HG03175 (cell line): Measurements from ENCODE around the gene WDR70.
"Not testable (repeated sequence)": the region's sequence is repeated elsewhere in the genome, so short reads cannot be mapped to it uniquely, and the experiment has no call there.

Source experiments
- ATAC-seq: cut with Tn5 transposase; IDR thresholded peaks from one replicate; pipeline ENCODE4 v1.9.1; 2021; ENCODE audit warnings: mild to moderate bottlenecking, moderate library complexity; ENCODE audit not compliant: unreplicated experiment

The WDR70 gene

DNA sequence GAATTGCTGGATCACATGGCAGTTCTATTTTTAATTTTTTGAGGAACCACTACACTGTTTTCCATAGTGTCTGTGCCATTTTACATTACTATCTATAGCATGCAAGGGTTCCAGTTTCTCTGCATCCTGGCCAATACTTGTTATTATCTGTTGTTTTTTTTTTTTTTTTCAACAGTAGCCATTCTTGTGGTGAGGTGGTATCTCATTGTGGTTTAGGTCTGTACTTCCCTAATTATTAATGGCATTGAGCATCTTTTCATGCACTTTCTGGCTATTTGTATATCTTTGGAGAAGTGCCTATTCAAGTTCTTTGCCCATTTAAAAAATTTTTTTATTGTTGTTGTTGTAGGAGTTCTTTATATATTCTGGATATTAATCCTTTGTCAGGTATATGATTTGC, 363.0 kb downstream of the WDR70 start:
- no peak for ATAC-seq

GRCh38 chr5:37751227-37751626, 372.1 kb downstream of the WDR70 start:
- no peak for ATAC-seq

- no peak for ATAC-seq
These were observed 375.9 kb downstream of the WDR70 start for GRCh38 chr5:37754976-37755375.

DNA sequence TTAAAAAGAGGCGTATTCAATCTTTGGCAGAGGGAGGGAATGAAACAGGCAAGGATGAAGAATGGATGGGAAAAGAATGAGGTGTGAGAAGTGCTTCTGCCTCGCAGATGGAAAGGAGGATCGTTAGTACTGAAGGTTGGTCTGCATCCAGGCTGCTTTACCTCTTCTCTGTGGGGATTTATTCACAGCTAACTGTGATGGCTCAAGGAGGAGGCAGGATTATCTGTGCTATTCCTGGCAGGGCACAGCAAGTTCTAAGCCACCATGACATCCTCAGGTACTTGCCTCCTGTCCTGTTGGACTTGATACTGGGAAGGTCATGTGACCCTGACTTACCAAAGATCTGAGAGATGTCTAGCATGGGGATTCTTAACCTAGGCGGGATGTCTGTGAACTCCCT, 376.5 kb downstream of the WDR70 start:
- ATAC-seq = no peak

DNA sequence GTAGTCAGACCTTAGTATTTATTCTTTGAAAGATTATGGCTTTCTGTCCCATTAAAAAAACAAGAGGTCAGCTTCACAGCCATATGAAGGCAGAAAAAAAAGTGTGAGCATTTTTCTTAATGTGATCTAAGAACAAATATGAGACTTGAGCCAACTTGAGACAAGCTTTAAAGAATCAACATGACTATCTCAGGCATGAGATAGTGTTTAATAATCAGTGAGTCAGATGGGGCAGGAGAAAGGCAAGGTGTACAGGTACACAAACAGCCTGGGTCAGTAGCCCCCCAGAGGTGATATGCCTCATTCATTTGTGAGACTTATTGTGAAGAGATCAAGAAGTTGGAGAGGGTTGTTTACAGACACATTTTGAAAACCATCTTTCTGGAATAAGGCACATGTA, 377.1 kb downstream of the WDR70 start:
- no peak for ATAC-seq

GRCh38 chr5:37757980-37758582, 379.0 kb downstream of the WDR70 start:
- ATAC-seq = no peak

GRCh38 chr5:37767251-37767650, 388.1 kb downstream of the WDR70 start:
- ATAC-seq = no peak

DNA sequence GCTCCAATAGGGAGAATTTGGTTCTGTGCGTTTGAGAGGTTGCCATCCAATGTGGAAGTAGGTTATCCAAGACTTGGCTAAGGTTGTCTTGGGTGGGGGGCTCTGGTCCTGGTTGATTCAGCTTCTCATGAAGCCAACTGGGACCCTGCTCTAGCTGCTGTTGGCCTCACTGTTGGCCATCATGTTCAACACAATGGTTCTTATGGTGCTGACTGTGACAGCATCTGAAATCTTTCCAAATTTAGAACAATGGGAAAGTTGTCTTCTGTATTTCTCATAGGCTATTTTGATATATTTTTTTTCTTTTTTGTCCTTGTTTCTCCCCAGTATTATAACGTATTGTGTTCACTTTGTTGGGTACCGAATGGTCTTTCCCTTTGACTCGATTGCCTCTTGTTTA, 388.8 kb downstream of the WDR70 start:
- ATAC-seq = no peak

- ATAC-seq = no peak
These were observed 389.3 kb downstream of the WDR70 start for GRCh38 chr5:37768371-37768770.

DNA sequence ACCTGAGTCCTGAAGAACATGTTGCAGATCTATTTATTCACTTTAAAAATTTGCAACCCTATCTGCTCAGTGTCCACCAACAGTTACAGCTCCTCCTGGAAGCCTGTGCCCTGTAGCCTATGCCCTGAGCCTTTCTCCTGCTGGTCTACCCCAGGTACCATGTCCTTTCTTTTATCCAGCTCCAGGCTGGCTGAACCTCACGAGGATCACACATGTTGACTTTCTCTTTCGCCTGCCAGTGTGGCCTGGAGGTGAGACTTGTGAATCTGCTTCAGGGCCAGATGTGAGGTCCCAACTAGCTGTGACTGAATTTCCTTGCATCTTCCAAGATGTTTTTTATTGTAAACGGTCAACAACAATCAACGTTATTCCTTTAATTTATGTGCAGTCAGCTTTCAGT, 390.0 kb downstream of the WDR70 start:
- ATAC-seq = no peak

GRCh38 chr5:37769840-37770239, 390.7 kb downstream of the WDR70 start:
- ATAC-seq = no peak

DNA sequence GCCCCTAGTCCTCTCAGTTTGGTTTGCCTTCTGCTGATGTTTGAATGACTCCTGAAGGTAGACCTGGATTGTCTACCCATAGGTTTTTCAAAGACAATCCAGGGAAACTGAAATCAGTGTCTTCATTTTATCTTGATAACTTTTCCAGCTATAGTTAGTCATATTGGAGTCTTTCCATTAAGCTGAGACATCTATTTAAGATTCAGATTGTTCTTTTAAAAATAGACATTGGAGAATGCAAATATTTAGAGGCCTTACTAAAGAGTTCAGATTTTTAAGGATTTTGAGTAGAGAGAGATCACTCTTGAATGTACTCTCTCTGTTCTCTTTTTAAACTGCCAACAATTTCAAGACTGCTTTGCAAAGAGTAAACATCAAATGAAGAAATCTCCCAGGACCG, 391.7 kb downstream of the WDR70 start:
- ATAC-seq = no peak

GRCh38 chr5:37771203-37771611, 392.1 kb downstream of the WDR70 start:
- ATAC-seq = no peak

DNA sequence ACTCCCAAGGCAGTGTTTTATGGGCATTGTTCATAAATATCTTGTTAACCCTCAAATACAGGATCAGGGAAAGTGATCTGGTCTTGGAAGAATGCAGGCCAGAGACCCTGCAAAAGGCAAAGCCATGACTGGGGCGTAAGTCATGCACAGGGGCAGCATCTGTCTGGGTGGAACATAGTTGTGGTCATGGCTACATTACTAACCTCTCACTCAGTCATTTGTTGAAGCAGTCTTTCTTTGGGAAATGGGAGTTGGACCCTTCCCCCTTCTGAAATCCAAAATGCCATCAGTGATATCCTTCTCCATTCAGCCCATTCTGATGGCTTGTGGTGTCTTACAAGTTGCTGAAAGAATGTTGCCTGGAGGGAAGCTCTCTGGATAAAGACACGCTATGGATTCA, 392.6 kb downstream of the WDR70 start:
- ATAC-seq = no peak

DNA sequence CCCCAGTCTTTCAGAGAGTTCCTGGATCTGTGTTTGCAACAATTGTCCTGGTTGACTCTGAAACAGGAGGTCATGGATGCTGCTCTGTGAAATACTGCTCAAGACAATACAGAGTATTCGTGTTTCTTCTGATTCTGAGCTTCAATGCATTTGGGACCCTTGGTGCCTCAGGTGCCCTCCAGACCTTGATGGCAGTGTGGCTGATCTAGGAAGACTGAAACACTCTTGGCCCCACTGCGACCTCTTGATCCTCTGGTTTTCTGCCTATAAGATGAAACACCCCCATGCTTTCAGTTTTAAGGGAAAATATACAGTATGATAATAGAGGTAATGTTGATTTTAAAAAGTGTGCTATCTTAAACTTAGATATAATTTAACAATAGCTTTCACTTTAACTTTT, 393.1 kb downstream of the WDR70 start:
- no peak for ATAC-seq

DNA sequence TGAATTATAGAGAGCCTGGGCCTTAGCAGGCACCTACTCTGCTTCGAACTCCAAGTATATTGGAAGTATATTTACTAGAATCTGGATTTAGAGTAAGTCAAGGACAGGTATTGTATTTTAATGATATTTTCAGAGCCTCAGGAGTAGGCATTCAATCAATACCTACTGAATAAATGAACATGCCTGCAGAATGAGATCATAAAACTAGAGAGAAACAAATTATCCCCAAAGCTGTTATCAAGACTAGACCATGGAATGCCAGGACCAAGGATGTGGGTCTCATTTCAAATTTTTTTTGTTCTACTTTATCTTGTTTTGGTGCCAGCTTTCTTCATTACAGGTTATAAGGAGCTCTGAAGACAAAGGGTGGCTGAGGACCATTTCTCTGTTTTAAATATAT, 394.7 kb downstream of the WDR70 start:
- no peak for ATAC-seq

GRCh38 chr5:37774912-37775483, 395.9 kb downstream of the WDR70 start:
- no peak for ATAC-seq

DNA sequence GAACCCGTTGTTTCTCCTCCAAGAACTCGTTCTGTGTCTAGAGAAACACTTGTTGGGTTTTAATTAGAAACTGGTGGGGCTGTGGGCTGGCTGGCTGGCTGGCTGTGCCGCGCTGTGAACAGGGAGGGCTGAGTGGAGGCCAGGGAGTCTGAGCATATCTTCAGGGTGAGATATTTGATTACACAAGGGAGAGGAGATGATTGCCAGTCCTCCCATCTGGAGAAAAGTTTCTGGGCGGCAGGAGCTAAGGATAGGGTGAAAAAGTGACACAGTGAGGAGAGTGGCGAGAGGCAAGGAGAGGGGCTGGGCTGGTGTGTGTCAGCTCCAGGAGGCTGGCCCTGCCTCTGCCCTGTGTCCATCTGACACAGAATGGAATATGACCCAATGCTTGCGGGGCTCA, 397.7 kb downstream of the WDR70 start:
- no peak for ATAC-seq

- no peak for ATAC-seq
These were observed 398.5 kb downstream of the WDR70 start for GRCh38 chr5:37777432-37778130.

DNA sequence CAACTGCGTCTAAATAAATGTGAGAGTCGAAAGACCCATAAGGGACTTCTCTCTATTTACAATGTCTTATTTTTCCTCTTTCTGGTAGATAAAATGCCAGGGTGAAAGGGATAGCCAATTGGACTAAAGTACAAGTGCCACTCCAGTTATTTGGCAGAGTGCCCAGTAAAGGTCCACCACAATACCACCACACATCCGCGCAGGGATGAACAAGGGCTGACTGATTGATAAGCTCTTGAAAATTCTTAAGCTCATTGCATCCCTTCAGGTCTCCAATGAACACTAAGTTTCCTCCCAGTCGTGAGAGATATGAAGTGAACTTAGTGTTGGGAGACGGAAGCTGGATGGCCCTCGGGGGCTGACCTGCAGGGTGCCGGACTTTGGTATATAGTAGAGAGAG, 402.3 kb downstream of the WDR70 start:
- not testable (repeated sequence) for ATAC-seq

DNA sequence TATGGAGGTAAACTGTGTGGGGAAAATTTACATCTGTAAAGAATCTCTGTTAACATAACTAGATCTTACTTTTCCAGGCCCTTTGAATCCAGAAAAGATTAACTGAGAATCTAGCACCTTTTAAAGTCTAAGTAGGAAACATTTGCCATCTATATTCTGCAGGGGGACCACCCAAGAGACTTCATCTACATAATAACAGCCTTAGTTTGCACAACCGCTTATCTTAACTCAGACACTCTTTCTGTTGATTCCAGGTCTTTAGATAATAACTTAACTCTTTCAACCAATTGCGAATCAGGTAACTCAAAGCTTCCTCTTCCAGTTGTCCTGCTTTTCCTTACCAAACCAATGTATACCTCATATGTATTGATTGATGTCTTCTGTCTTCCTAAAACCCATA, 407.3 kb downstream of the WDR70 start:
- ATAC-seq = no peak

DNA sequence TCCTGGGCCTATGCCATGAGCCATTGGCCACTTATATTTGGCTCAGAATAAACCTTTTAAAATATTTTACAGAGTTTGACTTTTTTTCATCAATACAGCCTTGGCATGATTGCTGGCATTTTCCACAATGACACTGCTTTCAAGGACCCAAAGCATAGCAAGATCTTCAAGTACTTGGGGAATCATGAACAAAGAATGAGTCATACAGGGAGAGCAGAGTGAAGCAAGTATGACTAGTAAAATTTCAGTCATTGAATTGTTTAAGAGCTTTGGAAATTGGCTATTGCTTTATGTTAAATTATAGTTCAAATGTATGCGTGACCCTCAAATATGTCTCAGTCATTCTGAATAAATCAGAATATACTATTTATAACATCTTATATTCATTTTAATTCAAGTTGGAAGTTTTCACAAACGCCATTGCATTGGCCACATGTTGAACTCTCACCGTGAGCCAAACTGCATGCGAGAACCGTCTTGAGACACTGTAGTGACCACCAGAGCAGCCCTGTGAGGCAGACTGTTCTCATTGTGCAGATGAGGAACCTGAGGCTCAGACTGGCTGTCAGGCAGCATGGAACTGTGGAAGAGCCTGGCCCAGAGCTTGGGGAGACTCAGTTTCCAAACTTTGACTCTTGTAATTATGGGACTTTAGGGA, 407.9 kb downstream of the WDR70 start:
- no peak for ATAC-seq
